Colon (tissue), 2 donors: ENCODE measurements around the gene PWWP2A.

Experiments
- FAIRE-seq: peaks from 2 replicates; lab custom pipeline; 2012; peaks lifted over from hg19 to GRCh38; lab: Jason Lieb, UNC
- donor health status: control.
- donor health status: control.

The PWWP2A gene

DNA sequence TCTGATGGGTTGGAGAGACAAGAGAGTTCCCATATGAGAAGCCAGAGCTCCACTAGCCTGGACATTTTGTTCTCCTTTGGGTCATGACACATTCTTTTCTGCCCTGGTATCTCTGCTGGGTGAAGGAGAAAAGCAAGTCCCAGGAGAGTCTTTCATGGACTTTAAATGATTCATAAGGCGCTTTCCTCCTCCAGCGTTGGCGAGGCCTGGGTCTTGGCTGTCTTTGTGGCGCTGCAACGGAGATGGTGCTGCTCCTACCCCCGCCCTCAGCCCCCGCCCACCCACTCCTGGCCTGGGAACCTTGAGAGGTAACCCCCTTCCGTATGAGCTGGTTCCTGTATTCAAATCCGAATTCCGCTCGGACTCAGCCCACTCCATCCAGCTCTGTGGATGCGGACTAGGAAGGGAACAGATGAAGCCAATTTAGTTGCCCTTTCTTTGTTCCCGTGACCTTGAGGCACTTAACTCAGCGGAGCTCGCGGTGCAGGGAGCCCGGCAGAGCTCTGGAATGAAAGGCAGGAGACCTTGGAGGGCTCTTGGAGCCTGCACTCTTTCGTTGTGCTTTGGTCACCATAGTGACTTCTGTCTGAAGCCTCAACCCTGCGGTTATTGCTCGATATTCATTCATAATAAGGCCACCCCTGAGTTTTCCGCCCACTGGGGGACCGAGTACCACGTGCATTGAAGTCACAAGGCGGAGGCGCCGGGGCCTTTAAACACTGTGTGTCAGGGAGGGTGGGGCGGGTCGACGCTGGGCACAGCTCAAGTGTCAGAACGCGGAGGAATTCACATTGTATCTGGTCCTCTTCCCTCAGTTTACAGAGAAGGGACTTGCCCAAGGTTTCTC is 14.0 kb upstream of the PWWP2A start:
- FAIRE-seq, result no peak

DNA sequence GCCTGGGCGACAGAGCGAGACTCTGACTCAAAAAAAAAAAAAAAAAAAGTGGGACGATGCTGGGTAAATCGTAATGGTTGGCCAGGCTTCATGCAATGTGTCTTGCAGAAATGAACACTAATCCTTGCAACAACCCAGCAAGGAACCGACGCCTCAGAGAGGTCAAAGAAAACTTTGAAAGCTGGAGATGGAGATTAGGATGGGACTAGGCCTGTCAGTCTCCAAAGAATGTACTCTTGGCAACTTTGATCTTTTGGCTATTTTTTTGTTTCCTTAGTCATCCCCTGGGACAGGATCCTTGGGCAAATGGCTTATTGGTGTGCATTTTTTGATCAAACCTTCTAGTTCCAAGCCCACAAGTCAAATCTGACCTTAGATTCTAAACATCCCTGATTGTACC is 10.6 kb upstream of the PWWP2A start:
- no peak for FAIRE-seq

DNA sequence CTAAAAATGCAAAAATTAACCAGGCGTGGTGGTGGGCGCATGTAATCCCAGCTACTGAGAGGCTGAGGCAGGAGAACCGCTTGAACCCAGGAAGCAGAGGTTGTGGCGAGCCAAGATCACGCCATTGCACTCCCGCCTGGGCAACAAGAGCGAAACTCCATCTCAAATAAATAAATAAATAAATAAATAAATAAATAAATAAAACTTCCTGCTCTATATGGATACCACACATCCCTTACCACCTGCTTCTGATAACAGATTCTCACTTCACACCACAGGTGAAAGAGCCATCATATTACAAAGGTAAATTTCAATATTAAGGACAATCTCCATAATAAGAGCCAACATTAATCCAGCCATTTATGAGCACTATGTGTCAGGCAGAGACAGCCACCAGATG is 9.4 kb upstream of the PWWP2A start:
- FAIRE-seq, result no peak

DNA sequence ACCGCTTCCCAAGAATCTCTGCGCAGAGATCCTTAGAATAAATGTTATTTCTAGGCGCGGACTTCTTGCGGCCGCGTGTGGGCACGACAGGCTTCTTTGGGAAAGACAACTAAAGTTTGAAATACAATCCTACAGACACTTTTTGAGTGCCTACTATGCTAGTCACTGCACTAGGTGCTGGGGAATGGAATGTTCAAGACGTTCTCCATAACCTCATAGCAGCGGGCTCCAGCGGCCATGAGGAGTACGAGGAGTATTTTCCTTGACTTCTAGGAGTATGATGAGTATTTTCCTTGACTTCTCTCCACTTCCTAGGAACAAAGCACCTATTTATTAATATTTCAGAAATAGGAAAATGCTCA is 636 bp upstream of the PWWP2A start:
- no peak for FAIRE-seq

DNA sequence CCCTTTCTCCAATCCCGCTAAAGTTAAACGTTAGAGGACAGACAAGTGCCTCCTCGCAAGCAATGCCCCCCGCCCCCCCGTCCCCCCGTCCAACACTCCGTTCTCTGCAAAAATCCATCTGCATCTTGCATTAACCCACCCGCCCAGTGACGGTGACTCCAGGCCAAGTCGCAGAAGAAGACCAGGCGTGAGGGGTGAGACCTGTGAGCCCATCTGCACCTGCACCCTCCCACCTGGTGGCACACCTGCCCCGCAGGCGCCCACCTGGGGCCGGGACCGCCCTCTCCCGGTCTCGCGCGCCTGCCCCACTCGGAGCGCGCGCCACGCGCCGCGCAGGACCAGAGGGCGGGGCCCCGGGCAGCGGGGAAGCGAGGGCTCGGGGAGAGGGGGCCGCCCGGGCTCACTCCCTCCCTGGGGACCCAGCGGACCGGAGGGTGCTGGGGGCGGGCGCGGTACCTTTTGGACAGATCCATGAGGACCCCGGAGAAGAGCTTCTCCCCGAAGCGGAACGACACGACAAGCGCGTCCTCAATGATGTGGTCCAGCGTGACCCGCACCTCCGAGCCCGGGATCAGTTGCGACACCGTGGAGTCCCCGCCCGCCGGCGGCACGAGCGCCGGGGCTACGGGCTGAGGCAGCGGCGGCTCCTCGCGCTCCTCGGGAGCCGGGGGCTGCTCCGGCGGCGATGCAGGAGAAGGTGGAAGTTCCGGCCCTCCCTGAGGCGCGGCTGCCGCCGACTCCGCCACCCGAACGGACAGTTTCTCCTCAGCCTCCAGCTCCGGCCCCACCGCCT is 705 bp downstream of the PWWP2A start:
- FAIRE-seq, result no peak

DNA sequence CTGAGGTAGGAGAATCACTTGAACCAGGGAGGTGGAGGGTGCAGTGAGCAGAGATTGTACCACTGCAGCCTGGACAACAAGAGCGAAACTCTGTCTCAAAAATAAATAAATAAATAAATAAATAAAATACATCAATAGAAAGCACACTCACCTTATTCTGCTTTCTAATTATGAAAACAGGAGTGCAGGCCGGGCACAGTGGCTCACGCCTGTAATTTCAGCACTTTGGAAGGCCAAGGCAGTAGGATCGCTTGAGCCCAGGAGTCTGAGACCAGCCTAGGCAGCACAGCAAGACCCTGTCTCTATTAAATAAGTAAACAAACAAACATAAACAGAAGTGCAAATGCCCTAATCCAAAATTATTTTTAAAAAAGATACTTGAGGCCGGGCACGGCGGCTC is 2.3 kb downstream of the PWWP2A start:
- no peak for FAIRE-seq

DNA sequence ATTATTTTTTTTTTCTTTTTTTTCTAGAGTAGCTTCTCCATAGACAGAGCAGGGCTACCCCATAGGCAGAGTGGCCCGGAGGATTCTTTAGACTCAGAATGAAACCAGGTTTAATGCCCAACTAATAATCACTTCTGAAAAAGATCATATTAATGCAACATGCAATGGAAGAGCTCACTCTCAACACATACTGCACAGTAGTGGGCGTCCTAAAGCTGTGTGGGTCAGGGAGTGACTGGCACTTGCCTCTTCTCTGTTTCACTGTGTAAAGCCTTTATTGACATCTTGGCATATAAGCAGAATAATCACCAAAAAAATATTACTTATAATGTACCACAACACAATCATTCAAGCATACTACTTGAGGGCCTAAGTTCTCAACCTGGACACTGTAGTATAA is 11.1 kb downstream of the PWWP2A start:
- no peak for FAIRE-seq

DNA sequence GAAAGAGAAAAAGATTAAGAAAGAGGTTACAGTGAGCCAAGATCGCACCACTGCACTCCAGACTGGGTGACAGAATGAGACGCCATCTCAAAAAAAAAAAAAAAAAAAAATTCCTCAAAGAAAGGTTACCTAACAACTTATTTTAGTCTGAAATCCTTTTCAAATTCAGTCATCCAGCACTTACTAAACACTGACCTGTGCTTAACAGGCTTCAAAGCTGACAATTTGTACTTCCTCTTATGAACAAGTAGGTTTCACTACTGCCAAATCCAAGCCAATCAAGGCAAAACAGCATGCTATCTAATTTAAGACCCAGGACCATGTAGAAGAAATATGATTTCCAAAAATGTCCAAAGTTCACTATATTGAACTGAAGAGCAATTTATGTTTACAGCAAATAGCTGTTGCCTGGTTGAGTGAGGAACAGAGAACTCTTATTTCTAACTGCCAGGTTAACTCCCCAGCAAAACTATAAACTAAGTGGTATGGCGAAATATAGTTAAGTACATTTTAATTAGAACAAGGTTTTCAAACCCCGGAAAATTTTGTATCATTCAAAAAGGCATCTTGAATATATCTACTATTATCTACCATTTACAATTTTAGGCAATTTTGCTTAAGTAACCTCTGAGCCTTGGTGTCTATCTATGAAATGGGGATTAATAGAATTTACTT is 13.4 kb downstream of the PWWP2A start:
- FAIRE-seq, result no peak

DNA sequence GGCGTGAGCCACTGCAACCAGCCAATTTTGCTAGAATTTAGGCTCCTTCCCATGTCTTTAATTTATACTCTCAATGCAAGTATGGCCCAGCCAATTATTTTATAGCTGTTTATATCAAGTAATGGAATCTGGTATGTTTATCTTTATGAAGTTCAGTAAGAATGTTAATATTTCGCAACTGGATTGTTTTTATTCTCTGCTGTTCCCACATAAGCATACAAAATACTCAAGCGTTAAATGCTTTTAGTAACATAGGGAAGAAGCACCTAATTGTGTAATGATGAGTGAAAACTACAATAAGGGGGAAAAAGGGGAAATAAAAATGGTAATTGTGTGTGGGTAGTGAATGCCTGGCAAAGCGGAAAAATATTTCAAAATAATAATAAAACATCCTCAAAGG is 21.3 kb downstream of the PWWP2A start:
- FAIRE-seq, result no peak

DNA sequence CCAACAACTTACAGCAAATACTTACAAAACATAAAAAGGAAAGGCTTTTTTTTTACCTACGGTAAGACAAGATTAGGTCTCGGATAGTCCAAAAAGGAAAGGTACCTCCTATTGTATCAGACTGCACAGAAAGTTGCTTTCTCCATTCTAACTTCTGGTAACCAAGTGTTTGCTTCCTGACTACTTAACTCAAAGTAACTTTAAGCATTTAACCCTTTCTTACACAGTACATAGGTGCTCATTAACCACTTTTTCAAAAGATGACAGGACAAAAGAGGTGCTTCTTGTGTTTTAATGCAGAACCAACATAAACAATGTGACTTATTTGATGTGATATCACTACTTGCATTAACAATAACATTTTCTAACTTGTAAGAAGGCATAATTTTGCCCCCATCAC is 23.1 kb downstream of the PWWP2A start:
- no peak for FAIRE-seq

DNA sequence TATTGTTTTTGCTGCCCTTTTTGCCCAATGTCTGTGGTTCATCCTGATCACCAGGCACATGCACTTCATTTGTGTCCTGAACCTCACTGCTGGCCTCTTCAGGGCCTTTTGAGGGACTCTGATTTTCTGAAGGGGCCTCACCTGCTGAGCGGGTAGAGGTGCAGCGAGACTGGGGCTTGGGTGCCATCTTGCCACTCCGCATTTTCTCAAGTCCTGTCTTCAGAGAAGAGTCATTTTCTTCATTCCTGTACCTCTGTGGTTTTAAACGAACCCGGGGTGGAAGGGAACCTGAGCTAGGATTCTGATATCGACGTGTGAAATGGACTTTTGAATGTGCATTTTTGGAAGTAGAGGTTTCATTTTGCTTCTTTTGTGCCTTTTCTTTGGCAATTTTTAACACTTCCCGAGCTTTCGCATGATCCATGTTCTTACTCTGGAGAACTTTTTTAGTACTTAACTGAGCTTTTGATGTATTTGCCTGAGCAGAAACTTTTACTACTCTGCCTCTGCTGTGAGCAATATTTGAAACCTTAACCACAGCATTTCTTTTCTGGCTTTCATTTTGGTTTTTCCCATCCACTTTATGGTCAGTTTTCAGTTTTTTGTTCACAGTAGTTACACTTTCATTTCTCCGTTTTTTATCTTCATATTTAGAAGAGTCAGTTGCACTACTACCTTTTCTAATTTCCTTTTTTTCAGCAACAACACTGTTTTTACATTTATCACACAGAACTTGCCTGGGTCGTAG is 26.1 kb downstream of the PWWP2A start:
- FAIRE-seq, result no peak

DNA sequence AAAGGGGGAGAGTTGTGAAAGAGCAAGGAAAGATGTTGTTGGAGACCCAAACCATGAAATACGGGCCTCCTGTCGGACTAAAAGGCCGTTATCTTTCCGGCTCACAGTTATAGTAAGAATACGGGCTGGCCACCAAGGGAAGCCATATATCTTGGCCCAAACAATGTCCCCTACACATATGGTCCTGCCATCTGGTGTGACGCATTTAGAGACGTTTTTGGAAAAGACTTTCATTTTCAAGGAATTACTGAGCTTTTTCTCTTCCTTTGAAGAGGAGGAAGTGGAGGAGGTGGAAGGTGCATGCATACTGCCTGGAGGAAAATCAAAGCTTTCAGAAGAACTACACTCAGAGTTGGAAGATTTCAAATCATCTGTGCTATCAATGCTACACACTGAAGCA is 26.7 kb downstream of the PWWP2A start:
- FAIRE-seq, result no peak

DNA sequence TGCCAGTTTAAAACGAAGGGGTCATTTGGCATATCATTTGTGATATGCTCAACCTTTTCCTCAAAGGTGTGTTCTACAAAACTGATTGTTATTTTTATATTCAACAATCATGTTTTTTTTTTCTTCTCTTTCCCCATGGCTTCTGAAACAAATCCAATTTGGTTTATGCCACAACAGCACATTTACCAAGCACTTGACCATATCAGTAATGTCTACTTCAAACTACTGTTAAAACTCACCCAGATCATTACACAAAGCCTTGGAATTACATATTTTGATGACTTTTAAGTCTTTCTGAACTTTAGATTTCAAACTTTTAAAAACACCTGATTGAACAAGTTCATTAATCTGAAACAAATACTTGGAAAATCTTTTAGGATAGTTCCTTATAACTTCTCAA is 29.2 kb downstream of the PWWP2A start:
- no peak for FAIRE-seq

DNA sequence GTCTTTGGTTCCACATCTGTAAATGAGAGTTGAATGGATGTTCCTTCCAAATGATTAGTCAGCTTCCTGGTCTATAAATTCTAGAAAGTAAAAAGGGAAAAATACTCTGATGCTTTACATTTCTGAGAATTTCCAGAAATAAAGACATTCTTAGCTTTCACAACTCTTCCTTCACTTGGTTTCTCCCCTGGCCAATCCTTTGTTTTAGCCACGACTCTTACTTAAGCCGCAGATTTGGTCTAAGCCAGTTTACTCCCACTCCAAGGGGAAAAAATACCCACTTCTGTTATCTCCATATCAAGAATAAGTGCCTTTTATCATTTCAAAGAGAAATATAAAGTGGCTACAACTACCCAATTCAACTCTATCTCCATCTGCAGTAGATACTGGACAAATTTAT is 29.7 kb downstream of the PWWP2A start:
- no peak for FAIRE-seq

DNA sequence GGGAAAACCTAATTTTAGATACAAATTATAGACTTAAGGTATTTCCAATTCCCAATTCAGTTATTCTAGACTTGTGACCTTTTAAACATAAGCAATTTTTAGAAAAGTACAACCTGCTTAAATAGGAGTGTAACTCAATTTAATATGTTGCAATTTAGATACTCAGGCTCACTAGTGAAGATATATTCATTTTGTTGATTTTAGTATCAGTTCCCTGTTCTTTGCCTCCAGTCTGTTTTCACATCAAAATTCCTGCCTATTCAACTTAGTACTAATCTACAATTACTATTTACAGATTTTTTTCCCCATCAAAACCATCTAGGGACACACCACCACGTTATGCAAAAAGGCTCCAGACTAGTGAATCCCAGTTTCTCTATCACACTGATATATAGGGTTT is 30.4 kb downstream of the PWWP2A start:
- FAIRE-seq, result no peak

DNA sequence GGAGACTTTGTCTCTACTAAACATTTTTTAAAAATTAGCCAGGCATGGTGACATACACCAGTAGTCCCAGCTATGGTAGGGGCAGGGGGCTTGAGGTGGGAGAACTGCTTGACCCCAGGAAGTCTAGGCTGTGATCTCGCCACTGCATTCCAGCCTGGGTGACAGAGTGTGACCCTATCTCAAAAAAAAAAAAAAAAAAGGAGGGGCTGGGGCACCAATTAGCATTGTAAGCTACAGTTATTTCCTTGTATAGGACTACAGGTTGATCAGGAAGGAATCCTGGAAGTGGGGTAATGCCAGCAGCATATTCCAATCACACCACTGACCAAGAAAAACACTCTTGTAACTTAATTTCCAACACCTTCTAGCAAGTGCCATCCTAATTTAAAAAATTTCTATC is 32.1 kb downstream of the PWWP2A start:
- FAIRE-seq, result no peak

DNA sequence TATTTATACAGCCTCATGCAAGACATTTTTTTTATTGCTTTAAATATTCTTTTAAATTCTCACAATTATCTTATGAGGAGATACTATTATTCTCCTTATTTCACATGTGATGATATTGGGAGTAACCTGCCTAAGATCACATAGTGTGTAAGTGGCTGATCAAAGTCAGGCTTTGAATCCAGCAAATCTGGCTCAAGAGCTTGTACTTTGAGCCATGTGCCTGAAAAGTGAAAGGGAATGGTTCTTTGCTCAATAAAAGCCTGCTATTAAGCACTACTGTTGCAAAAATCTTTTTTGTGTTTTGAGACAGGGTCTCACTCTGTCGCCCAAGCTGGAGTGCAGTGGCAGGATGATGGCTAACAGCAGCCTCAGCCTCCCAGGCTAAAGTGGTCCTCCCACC is 35.1 kb downstream of the PWWP2A start:
- no peak for FAIRE-seq

DNA sequence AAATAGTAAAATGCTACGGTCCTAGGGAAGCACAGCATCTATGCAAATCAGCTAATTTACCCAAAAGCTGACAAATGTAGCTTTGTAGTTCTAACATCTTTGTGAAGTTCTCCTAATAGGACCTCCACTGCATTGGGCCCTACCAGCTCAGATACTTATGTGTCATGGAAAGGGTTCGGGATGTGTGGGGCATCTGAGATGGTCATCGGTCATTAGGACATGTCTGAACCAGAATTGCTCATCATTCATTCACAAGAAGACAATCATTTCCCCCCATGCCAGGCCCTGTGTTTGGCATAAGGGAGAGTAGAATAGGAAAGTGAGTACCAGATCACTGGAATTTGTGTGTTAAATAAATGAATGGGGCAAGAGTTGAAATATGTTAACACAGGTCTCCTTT is 35.7 kb downstream of the PWWP2A start:
- FAIRE-seq, result no peak

DNA sequence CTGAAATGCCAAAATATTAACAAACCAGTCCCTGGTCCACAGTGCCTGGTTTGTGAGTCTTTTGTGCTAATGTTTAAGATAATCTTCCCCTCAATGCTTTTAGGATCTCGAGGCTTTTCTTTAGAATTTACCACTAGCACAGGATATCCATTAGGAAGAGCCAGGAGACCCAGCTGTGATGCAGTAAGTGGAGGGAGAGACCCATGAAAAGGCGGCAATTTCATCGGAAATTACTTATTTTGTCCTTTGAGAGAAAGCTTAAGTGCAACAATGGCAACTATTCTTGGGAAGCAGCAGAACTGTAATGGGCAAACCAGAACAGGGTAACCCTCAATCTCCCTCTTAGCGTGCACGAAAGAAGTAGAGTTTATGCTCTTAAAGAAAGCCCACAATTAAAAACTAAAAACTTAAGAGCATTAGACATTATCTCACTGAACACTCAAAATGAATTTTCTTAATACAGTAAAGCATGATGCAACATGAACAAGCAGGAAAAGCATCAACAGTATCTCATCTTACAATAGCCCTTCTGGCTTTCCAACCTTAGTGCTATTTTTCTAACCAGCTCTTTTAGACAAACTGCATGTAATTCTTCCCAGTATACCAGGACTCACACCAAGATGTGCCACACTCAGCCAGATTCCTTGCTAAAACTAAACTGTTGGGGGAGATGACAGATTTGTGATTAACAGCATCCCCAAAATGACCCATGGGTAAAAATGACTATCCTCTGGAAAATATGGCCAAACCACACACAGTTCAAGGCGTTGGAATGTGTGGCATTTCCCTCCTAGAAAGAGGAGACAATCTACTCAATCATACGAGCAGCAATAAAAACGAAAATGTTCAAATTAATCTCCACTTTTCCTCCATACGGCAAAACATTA is 36.4 kb downstream of the PWWP2A start:
- no peak for FAIRE-seq

DNA sequence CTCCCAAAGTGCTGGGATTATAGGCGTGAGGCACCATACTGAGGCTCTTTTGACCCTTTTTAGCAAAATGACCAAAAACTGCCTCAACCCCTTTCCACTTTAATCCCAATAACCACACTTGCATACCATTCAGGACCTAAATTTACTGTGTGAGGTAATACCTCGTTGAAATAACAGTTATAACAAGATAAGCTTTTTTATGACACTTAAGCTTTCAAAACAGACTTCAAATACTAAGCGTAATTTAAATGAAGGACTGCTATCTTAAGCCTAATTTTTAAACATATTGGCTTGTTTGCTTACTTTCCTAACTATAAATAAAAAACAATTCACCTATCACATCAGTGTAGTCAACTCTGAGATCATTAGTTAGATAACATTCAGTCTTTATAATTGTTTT is 37.8 kb downstream of the PWWP2A start:
- no peak for FAIRE-seq

DNA sequence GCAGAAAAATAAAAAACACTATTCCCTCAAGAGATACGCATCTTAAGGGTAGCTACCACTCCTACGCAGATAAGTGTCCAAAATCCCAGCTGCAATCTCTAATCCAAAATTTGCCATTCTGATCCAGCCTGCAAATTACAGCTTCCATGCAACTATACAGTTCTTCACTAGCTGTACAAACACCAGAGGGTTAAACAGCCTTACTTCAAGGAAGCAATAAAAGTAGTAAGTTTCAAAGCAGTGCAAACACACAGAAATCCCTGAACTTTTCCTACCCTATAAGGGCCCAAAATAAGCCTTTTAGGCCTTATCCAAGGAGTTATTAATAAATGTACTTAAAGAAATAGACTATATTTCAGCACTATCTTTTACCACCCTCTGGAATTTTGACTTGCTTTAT is 39.5 kb downstream of the PWWP2A start:
- FAIRE-seq, result no peak
